ENCODE data around the gene ARRB1. TPM values are rescaled to one million over a fixed set of nuclear protein-coding genes. Genes with fewer than 3 reads are reported as not detected.

The ARRB1 gene
- total RNA-seq, 1 experiment from 2014 or later, result 24.2 TPM

DNA sequence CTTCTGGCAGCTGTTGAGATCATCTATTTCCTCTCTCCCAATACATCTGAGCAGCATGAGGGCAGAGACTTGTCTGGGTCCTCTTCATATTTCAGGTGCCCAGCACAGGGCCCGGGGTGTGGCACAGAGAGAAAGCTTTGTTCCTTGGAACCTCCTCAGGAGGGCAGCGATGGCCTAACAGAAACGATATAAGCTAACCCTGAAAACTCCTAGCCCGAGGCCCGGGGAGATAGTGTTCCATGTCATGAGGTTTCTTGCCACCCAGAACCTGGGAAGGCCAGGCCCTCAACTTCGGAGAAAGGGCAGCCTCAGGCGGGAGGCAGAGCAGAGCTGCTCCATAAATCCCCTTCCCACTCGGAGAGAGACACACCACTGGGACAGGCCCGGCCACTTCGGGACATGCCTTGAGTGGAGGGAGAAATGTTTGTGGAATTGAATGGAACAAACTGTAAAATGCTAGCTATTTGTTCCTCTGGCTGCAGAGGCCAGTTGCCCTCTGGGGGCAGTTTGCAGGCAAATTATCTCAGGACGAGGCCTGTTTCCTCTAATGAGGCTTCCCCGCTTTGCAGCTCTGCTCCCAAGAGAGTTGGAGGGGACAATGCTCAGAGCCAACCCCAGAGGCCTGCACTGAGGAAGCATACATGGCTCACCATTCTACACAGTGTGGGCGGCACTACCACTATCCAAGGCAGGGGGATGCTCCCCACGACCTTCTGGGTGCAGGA lies 11.6 kb downstream of the ARRB1 start:
- Histone ChIP-seq H3K27ac (ENCODE audit: low read depth, low read length) (no peak overlapping the region; the same call in 1 of the 2 replicates), H2AFZ (ENCODE audit: low read depth, low read length, poor library complexity, severe bottlenecking) (no peak overlapping the region), H3K9ac (ENCODE audit: low read length) (no peak overlapping the region), H3K4me1 (ENCODE audit: control insufficient read depth in 1 of 2, insufficient read depth in 2 of 2, low read length in 2 of 2) (peaks cover 23 to 45% of the 10 kb centered on the region in 2 experiments), H3K9me2 (ENCODE audit: insufficient read depth) (no peaks in the 10 kb centered on the region), H3K79me2 (ENCODE audit: insufficient read depth, low read length) (peaks cover 3% of the 10 kb centered on the region; the same call in 1 of the 2 replicates), H4K20me1 (ENCODE audit: insufficient read depth) (no peaks in the 10 kb centered on the region), H3K27me3 (ENCODE audit: insufficient read depth, low read length) (no peaks in the 10 kb centered on the region), H3K4me3 (replicated peaks in 1 of 2; ENCODE audit: low read depth in 1 of 2, low read length in 2 of 2) (no peak overlapping the region), H3K9me3 (ENCODE audit: control insufficient read depth in 1 of 2, insufficient read depth in 1 of 2, low read depth in 1 of 2, low read length in 2 of 2) (no peaks in the 10 kb centered on the region), H3K36me3 (ENCODE audit: control insufficient read depth in 1 of 2, insufficient read depth in 2 of 2, low read length in 2 of 2) (no peaks in the 10 kb centered on the region), H3K4me2 (ENCODE audit: low read length) (no peak overlapping the region)
- TF ChIP-seq CTCF (IDR thresholded peaks at IDR 0.05 in 2 of 3, conservative IDR thresholded peaks at IDR 0.05 in 1 of 3; ENCODE audit: borderline replicate concordance in 1 of 3, insufficient read depth in 1 of 3, low read depth in 2 of 3, low read length in 2 of 3) (0 out of 6 replicates have a peak, but pooled peaks of 1 of the 3 experiments have one; percentile 19), RAD21 (IDR thresholded peaks at IDR 0.05; ENCODE audit: low read depth) (peak; percentile 51; the same call in 1 of the 2 replicates), CEBPB (IDR thresholded peaks at IDR 0.05; ENCODE audit: low read depth) (no peak)
- TF ChIP-seq, protein P1, sequence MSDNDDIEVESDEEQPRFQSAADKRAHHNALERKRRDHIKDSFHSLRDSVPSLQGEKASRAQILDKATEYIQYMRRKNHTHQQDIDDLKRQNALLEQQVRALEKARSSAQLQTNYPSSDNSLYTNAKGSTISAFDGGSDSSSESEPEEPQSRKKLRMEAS (IDR thresholded peaks at IDR 0.05), result no peak
- RAD21 ChIA-PET (ENCODE audit: low non-redundant PET in 1 of 2, low total read pairs in 2 of 2, uncharacterized antibody in 2 of 2, unreplicated experiment in 2 of 2), result no interaction called here
- DNase-seq (ENCODE audit: low read depth, low spot score) (no peak), ATAC-seq (peak; percentile 52)
- CTCF ChIA-PET, result interaction anchor here (0.6 to 1.9 kb wide), 6 partner anchors 32 to 86 kb away, joined by 3 to 8 read pairs (median 4); no protein-coding TSS in a partner anchor
- intact Hi-C loops (cut with micrococcal nuclease), result loop anchor here (5.0 kb wide), 1 partner anchor 58 kb away; no protein-coding TSS in a partner anchor
- no TSS peak for BruUV-seq (replicated peaks)
- POLR2A ChIA-PET, result interaction anchor here (1.1 kb wide), 1 partner anchor 16 kb away, joined by 3 read pairs; no protein-coding TSS in a partner anchor
